ENCODE results near the gene SLC2A1.

SLC2A1 gene

GRCh38 chr1:42998386-42998785 lies 39.7 kb upstream of the SLC2A1 start:
- Histone ChIP-seq H3K27me3 (ENCODE audit: insufficient read depth, poor library complexity, severe bottlenecking) (no peaks in the 10 kb centered on the region), H3K4me1 (ENCODE audit: insufficient read depth, poor library complexity, severe bottlenecking) (no peaks in the 10 kb centered on the region), H3K27ac (ENCODE audit: poor library complexity, severe bottlenecking) (no peak overlapping the region), H3K9me3 (ENCODE audit: severe bottlenecking) (no peaks in the 10 kb centered on the region), H3K4me3 (ENCODE audit: severe bottlenecking) (no peak overlapping the region), H3K36me3 (ENCODE audit: low read depth) (no peaks in the 10 kb centered on the region)
- no peak for ATAC-seq (ENCODE audit: low read depth)
- TF ChIP-seq CTCF (IDR thresholded peaks at IDR 0.05; ENCODE audit: poor library complexity, severe bottlenecking): no peak
- no peak for DNase-seq (ENCODE audit: low spot score)

- no peak for DNase-seq (ENCODE audit: low spot score)
- ATAC-seq (ENCODE audit: low read depth): no peak
- no peaks in the 10 kb centered on the region for H3K4me1 ChIP-seq (ENCODE audit: insufficient read depth, poor library complexity, severe bottlenecking)
- no peak for TF ChIP-seq CTCF (IDR thresholded peaks at IDR 0.05; ENCODE audit: poor library complexity, severe bottlenecking)
- H3K4me3 ChIP-seq (ENCODE audit: severe bottlenecking): no peak overlapping the region
- no peak overlapping the region for H3K27ac ChIP-seq (ENCODE audit: poor library complexity, severe bottlenecking)
- H3K27me3 ChIP-seq (ENCODE audit: insufficient read depth, poor library complexity, severe bottlenecking): no peaks in the 10 kb centered on the region
- H3K9me3 ChIP-seq (ENCODE audit: severe bottlenecking): no peaks in the 10 kb centered on the region
- H3K36me3 ChIP-seq (ENCODE audit: low read depth): no peaks in the 10 kb centered on the region
Observed at GRCh38 chr1:42996384-42996970, 37.8 kb upstream of the SLC2A1 start.

- Histone ChIP-seq H3K4me1 (ENCODE audit: insufficient read depth, poor library complexity, severe bottlenecking) (no peaks in the 10 kb centered on the region), H3K36me3 (ENCODE audit: low read depth) (no peaks in the 10 kb centered on the region), H3K4me3 (ENCODE audit: severe bottlenecking) (no peak overlapping the region), H3K9me3 (ENCODE audit: severe bottlenecking) (no peaks in the 10 kb centered on the region), H3K27me3 (ENCODE audit: insufficient read depth, poor library complexity, severe bottlenecking) (no peaks in the 10 kb centered on the region), H3K27ac (ENCODE audit: poor library complexity, severe bottlenecking) (no peak overlapping the region)
- no peak for TF ChIP-seq CTCF (IDR thresholded peaks at IDR 0.05; ENCODE audit: poor library complexity, severe bottlenecking)
- no peak for DNase-seq (ENCODE audit: low spot score)
- ATAC-seq (ENCODE audit: low read depth): no peak
Observed at GRCh38 chr1:42993502-42994136, 35.0 kb upstream of the SLC2A1 start.

- H3K27ac ChIP-seq (ENCODE audit: poor library complexity, severe bottlenecking): no peak overlapping the region
- no peaks in the 10 kb centered on the region for H3K9me3 ChIP-seq (ENCODE audit: severe bottlenecking)
- no peak overlapping the region for H3K4me3 ChIP-seq (ENCODE audit: severe bottlenecking)
- DNase-seq (ENCODE audit: low spot score): no peak
- H3K27me3 ChIP-seq (ENCODE audit: insufficient read depth, poor library complexity, severe bottlenecking): no peaks in the 10 kb centered on the region
- no peaks in the 10 kb centered on the region for H3K36me3 ChIP-seq (ENCODE audit: low read depth)
- no peak for ATAC-seq (ENCODE audit: low read depth)
- no peaks in the 10 kb centered on the region for H3K4me1 ChIP-seq (ENCODE audit: insufficient read depth, poor library complexity, severe bottlenecking)
- no peak for TF ChIP-seq CTCF (IDR thresholded peaks at IDR 0.05; ENCODE audit: poor library complexity, severe bottlenecking)
Observed at GRCh38 chr1:42992054-42992571, 33.4 kb upstream of the SLC2A1 start.

GRCh38 chr1:42990757-42991346 lies 32.2 kb upstream of the SLC2A1 start:
- TF ChIP-seq CTCF (IDR thresholded peaks at IDR 0.05; ENCODE audit: poor library complexity, severe bottlenecking): no peak
- no peaks in the 10 kb centered on the region for H3K4me1 ChIP-seq (ENCODE audit: insufficient read depth, poor library complexity, severe bottlenecking)
- no peaks in the 10 kb centered on the region for H3K27me3 ChIP-seq (ENCODE audit: insufficient read depth, poor library complexity, severe bottlenecking)
- ATAC-seq (ENCODE audit: low read depth): no peak
- no peaks in the 10 kb centered on the region for H3K36me3 ChIP-seq (ENCODE audit: low read depth)
- no peaks in the 10 kb centered on the region for H3K9me3 ChIP-seq (ENCODE audit: severe bottlenecking)
- H3K4me3 ChIP-seq (ENCODE audit: severe bottlenecking): no peak overlapping the region
- DNase-seq (ENCODE audit: low spot score): no peak
- no peak overlapping the region for H3K27ac ChIP-seq (ENCODE audit: poor library complexity, severe bottlenecking)

Data from RWPE2 (cell line).